ENCODE measurements around the gene PIWIL1.

The PIWIL1 gene

GRCh38 chr12:130382818-130383217, 45.1 kb downstream of the PIWIL1 start:
- TF ChIP-seq CTCF (IDR thresholded peaks at IDR 0.05; ENCODE audit: low read depth, low read length) = no peak
- Histone ChIP-seq H3K36me3 (no peaks in the 10 kb centered on the region), H3K4me1 (no peaks in the 10 kb centered on the region), H3K9me3 (no peaks in the 10 kb centered on the region), H3K27me3 (peaks cover 8% of the 10 kb centered on the region; the same call in 1 of the 2 replicates), H3K4me3 (ENCODE audit: low read depth, low read length) (no peak overlapping the region)
- no peak for DNase-seq

- Histone ChIP-seq H3K4me1 (no peaks in the 10 kb centered on the region), H3K9me3 (no peaks in the 10 kb centered on the region), H3K27me3 (0 out of 2 replicates have a peak, but pooled peaks cover 4% of the 10 kb centered on the region), H3K4me3 (ENCODE audit: low read depth, low read length) (no peak overlapping the region), H3K36me3 (no peaks in the 10 kb centered on the region)
- no peak for DNase-seq
- no peak for TF ChIP-seq CTCF (IDR thresholded peaks at IDR 0.05; ENCODE audit: low read depth, low read length)
Measured at GRCh38 chr12:130384234-130384633, 46.5 kb downstream of the PIWIL1 start.

- DNase-seq = no peak
- Histone ChIP-seq H3K4me3 (ENCODE audit: low read depth, low read length) (no peak overlapping the region), H3K9me3 (no peaks in the 10 kb centered on the region), H3K4me1 (no peaks in the 10 kb centered on the region), H3K36me3 (no peaks in the 10 kb centered on the region), H3K27me3 (0 out of 2 replicates have a peak, but pooled peaks cover 4% of the 10 kb centered on the region)
- TF ChIP-seq CTCF (IDR thresholded peaks at IDR 0.05; ENCODE audit: low read depth, low read length) = no peak
Measured at GRCh38 chr12:130385193-130385592, 47.5 kb downstream of the PIWIL1 start.

- Histone ChIP-seq H3K27me3 (no peaks in the 10 kb centered on the region), H3K4me1 (peaks cover 8% of the 10 kb centered on the region; the same call in 1 of the 2 replicates), H3K4me3 (ENCODE audit: low read depth, low read length) (peak overlapping the region; percentile 20), H3K36me3 (no peaks in the 10 kb centered on the region), H3K9me3 (no peaks in the 10 kb centered on the region)
- DNase-seq = no peak
- TF ChIP-seq CTCF (IDR thresholded peaks at IDR 0.05; ENCODE audit: low read depth, low read length) = no peak
Measured at GRCh38 chr12:130391186-130391585, 53.5 kb downstream of the PIWIL1 start.

GRCh38 chr12:130394906-130395305, 57.2 kb downstream of the PIWIL1 start:
- no peaks in the 10 kb centered on the region for H3K27me3 ChIP-seq
- TF ChIP-seq CTCF (IDR thresholded peaks at IDR 0.05; ENCODE audit: low read depth, low read length) = no peak
- H3K9me3 ChIP-seq = no peaks in the 10 kb centered on the region
- peaks cover 3% of the 10 kb centered on the region for H3K36me3 ChIP-seq
- H3K4me3 ChIP-seq (ENCODE audit: low read depth, low read length) = no peak overlapping the region
- H3K4me1 ChIP-seq = peaks cover 8% of the 10 kb centered on the region; the same call in 1 of the 2 replicates
- DNase-seq = no peak

- no peaks in the 10 kb centered on the region for H3K4me1 ChIP-seq
- TF ChIP-seq CTCF (IDR thresholded peaks at IDR 0.05; ENCODE audit: low read depth, low read length) = no peak
- DNase-seq = no peak
Measured at GRCh38 chr12:130396667-130397066, 59.0 kb downstream of the PIWIL1 start.

More at GRCh38 chr12:130396667-130397066, 59.0 kb downstream of the PIWIL1 start:
- H3K9me3 ChIP-seq = no peaks in the 10 kb centered on the region
- H3K4me3 ChIP-seq (ENCODE audit: low read depth, low read length) = no peak overlapping the region
- H3K27me3 ChIP-seq = no peaks in the 10 kb centered on the region
- peaks cover 13% of the 10 kb centered on the region for H3K36me3 ChIP-seq

Data from BE2C (cell line).